ENCODE data around the gene DCUN1D3.

DNA sequence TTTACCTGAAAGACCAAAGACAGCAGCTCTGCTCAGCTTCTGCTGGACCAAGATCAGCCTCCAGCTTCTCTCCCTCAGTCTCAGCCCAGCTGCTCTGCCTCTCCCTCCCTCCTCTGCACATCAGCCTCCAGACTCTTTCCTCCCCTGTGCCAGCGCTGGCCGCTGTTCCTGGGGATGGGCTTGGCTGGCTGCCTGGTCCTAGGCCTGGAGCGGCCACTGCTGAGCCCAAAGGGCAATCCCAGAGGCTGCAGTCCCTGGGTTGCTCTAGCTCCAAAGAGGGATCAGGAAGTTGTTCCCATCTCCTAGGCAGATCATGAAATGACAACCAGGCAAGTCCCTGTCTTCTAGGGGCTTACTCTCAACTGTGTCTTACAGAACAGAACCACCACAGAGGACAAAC, 31.3 kb downstream of the DCUN1D3 start:
- TF ChIP-seq, protein P1, sequence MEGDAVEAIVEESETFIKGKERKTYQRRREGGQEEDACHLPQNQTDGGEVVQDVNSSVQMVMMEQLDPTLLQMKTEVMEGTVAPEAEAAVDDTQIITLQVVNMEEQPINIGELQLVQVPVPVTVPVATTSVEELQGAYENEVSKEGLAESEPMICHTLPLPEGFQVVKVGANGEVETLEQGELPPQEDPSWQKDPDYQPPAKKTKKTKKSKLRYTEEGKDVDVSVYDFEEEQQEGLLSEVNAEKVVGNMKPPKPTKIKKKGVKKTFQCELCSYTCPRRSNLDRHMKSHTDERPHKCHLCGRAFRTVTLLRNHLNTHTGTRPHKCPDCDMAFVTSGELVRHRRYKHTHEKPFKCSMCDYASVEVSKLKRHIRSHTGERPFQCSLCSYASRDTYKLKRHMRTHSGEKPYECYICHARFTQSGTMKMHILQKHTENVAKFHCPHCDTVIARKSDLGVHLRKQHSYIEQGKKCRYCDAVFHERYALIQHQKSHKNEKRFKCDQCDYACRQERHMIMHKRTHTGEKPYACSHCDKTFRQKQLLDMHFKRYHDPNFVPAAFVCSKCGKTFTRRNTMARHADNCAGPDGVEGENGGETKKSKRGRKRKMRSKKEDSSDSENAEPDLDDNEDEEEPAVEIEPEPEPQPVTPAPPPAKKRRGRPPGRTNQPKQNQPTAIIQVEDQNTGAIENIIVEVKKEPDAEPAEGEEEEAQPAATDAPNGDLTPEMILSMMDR (conservative IDR thresholded peaks at IDR 0.05; ENCODE audit: low read depth, low read length): no peak
- TF ChIP-seq EZH2phosphoT487 (IDR thresholded peaks at IDR 0.05; ENCODE audit: borderline replicate concordance, low read length): no peak

All from PC-3 (cell line).